Right ventricle myocardium superior (tissue), 1 donor: ENCODE data around the gene IRF1. TPM values are rescaled to one million over a fixed set of nuclear protein-coding genes. Genes with fewer than 3 reads are reported as not detected.

Source experiments
- ATAC-seq: fragments of 200-7000 bp; cut with Tn5 transposase; one replicate; pipeline ENCODE4 v1.9.1; 2020; ENCODE audit warnings: mild to moderate bottlenecking; ENCODE audit not compliant: poor library complexity
- DNase-seq: peaks from one replicate; pipeline ENCODE4 v3.0.0-alpha.2; 2020
- intact Hi-C: fragments of 100-400 bp; cut with DNase I; formaldehyde crosslinking; loops from one replicate; pipeline ENCODE4 v1.11.2; 2022
- total RNA-seq: library from RNA; stranded (reverse); fragmentation: NEBNext Ultra II Directional; extraction: Animal tissue kit (Norgen Biotek cat#: 25700); gene quantifications from one replicate; pipeline ENCODE4 v1.2.1, GENCODE V29; 2021
- donor health status: DM: no; HTN: yes; CAD: no; lungs with severe emphysema.

IRF1 gene
- total RNA-seq, 1 donor from 2014 or later = 12.5 TPM

GRCh38 chr5:132501961-132502931, 11.7 kb upstream of the IRF1 start:
- intact Hi-C loops = loop anchor here (10.0 kb wide), 2 partner anchors 227 to 323 kb away; no protein-coding TSS in a partner anchor
- no peak for DNase-seq
- ATAC-seq = no peak

GRCh38 chr5:132501629-132501956, 11.0 kb upstream of the IRF1 start:
- intact Hi-C loops = loop anchor here (10.0 kb wide), 2 partner anchors 227 to 323 kb away; no protein-coding TSS in a partner anchor
- ATAC-seq = no peak
- DNase-seq = no peak

GRCh38 chr5:132500931-132501628, 10.5 kb upstream of the IRF1 start:
- peak; percentile 64 for DNase-seq
- peak; percentile 46 for ATAC-seq
- intact Hi-C loops = loop anchor here (10.0 kb wide), 2 partner anchors 226 to 324 kb away; no protein-coding TSS in a partner anchor

- ATAC-seq (no peak), DNase-seq (no peak)
- intact Hi-C loops = loop anchor here (10.0 kb wide), 2 partner anchors 226 to 324 kb away; no protein-coding TSS in a partner anchor
Observed at GRCh38 chr5:132500244-132500930, 9.8 kb upstream of the IRF1 start.

GRCh38 chr5:132499440-132500243, 9.1 kb upstream of the IRF1 start:
- DNase-seq = no peak
- intact Hi-C loops = loop anchor here (10.0 kb wide), 2 partner anchors 225 to 325 kb away; no protein-coding TSS in a partner anchor
- no peak for ATAC-seq

- intact Hi-C loops = loop anchor here (1.0 kb wide), 1 partner anchor 112 kb away; no protein-coding TSS in a partner anchor
- DNase-seq (no peak), ATAC-seq (no peak)
Observed at GRCh38 chr5:132498686-132499271, 8.2 kb upstream of the IRF1 start.

- no peak for DNase-seq
- no peak for ATAC-seq
- intact Hi-C loops = loop anchor here (1.0 kb wide), 1 partner anchor 112 kb away; no protein-coding TSS in a partner anchor
Observed at GRCh38 chr5:132498152-132498551, 7.6 kb upstream of the IRF1 start.

GRCh38 chr5:132497488-132497997, 7.0 kb upstream of the IRF1 start:
- intact Hi-C loops = no loop called here
- peak; percentile 83 for DNase-seq

GRCh38 chr5:132496631-132497487, 6.3 kb upstream of the IRF1 start:
- DNase-seq (peak; percentile 94), ATAC-seq (peak; percentile 72)
- intact Hi-C loops = no loop called here

More at GRCh38 chr5:132497488-132497997, 7.0 kb upstream of the IRF1 start:
- ATAC-seq = peak; percentile 7

- ATAC-seq = peak; percentile 85
- intact Hi-C loops = no loop called here
- DNase-seq = peak; percentile 94
Observed at GRCh38 chr5:132496191-132496630, 5.6 kb upstream of the IRF1 start.

GRCh38 chr5:132495667-132496190, 5.2 kb upstream of the IRF1 start:
- ATAC-seq (peak; percentile 74), DNase-seq (peak; percentile 94)
- intact Hi-C loops = no loop called here

GRCh38 chr5:132493821-132494220, 3.2 kb upstream of the IRF1 start:
- no peak for DNase-seq
- ATAC-seq = no peak
- intact Hi-C loops = no loop called here

GRCh38 chr5:132493241-132493640, 2.7 kb upstream of the IRF1 start:
- no peak for ATAC-seq
- DNase-seq = no peak
- intact Hi-C loops = no loop called here

- DNase-seq (no peak), ATAC-seq (no peak)
- intact Hi-C loops = no loop called here
Observed at GRCh38 chr5:132492386-132493125, 2.0 kb upstream of the IRF1 start.
